Dedifferentiated amniotic fluid mesenchymal stem cell (primary cell): ENCODE measurements around the gene MAML1.
A peak's percentile ranks its signal among the peaks of the same experiment; 100 is the strongest.
"Not testable (repeated sequence)": the region's sequence is repeated elsewhere in the genome, so short reads cannot be mapped to it uniquely, and the experiment has no call there.

Experiments
- DNase-seq: peaks from one replicate; pipeline ENCODE4 v3.0.0-alpha.2; 2016; ENCODE audit errors: extremely low spot score

The MAML1 gene

GRCh38 chr5:179732412-179732917 is at the start of gene MAML1:
Gene MAML1 (plus strand): TSS chr5:179732822. CDS start chr5:179733113, 291 bp downstream.
- peak; percentile 100 for DNase-seq

- not testable (repeated sequence) for DNase-seq
Observed at GRCh38 chr5:179689212-179689611, 43.4 kb upstream of the MAML1 start.

GRCh38 chr5:179694561-179694960 is 38.1 kb upstream of the MAML1 start:
- no peak for DNase-seq

DNA sequence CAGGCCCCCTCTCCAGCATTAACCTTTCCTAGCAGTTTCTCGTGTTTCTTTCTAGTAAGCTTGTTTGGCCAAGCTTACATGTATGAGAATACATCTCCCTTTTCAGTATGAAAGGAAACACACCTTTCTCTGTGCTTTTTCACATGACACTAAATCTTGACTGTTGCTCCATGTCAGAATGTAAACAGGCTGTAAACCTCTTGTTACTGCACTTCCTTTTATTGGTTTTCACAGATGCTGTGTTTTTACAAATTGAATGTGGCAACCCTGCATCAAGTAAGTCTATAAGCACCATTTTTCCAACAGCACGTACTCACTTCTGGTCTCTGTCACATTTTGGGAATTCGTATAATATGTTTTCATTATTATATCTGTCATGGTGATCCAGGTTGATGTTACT is 36.0 kb upstream of the MAML1 start:
- DNase-seq: no peak

GRCh38 chr5:179697108-179697507 is 35.5 kb upstream of the MAML1 start:
- DNase-seq: no peak

DNA sequence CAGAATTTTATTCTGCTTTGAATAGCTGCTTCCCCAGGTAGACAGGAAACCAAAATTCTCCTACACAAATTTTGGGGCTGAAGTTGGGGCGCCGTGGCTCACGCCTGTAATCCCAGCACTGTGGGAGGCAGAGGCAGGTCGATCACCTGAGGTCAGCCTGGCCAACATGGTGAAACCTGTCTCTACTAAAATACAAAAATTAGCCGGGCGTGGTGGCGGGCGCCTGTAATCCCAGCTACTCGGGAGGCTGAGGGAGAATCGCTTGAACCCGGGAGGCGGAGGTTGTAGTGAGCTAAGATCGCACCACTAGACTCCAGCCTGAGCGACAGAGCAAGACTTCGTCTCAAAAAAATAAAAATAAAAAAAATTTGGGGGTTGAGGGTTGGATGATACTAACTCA is 35.1 kb upstream of the MAML1 start:
- DNase-seq: not testable (repeated sequence)

DNA sequence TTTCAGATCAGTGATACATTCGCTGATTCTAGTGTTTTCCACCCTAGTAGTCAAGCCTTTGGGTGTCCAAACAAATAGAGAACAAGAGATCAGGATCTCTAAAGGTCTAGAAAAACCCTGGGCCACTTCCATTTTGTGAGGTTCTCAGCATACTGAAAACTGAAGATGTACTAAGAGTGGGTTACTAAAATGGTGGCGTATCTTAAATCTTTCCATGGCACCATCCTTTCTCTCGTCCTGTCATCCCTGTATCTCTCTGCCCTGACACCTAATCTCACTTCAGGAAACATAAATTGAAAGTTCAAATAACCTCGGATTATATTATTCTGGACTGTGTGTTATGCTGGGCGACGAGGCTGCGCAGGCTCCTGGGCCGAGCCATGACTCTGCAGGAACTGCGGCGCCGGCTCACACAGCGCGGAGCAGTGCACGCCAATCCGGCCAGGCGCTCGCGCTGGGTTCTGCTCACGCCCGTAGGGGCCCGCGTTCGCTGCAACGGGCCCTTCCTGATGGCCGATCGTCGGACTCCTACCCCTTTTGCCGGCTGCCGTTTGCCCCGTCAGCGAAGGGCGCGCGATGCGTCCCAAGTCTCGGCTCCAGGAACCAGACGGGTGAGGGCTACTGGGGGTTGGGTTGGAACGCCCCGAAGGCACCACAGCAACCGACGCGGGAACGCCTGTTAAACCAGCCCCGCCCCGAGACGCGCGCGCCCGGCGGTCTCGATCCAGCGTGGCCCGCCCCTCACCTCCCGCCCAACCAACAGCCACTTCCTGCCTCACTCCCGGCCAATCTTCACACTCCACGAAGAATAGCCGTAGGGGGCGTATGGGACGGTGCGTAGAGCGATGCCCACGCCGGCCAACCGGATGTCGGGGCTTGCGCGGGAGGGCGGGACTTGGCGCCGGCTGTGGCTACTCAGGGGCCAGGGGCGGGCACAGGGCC is 34.4 kb upstream of the MAML1 start:
- DNase-seq: peak; percentile 99

- DNase-seq: no peak
Observed at GRCh38 chr5:179698935-179699615, 33.5 kb upstream of the MAML1 start, which contains the start of gene CANX. Gene CANX (plus strand): TSS chr5:179698967. CDS start chr5:179705682, 6,715 bp downstream.

GRCh38 chr5:179699616-179700237 is 32.9 kb upstream of the MAML1 start:
- DNase-seq: no peak

GRCh38 chr5:179700401-179700918 is 32.2 kb upstream of the MAML1 start:
- no peak for DNase-seq

- DNase-seq: no peak
Observed at GRCh38 chr5:179716286-179716685, 16.3 kb upstream of the MAML1 start.

DNA sequence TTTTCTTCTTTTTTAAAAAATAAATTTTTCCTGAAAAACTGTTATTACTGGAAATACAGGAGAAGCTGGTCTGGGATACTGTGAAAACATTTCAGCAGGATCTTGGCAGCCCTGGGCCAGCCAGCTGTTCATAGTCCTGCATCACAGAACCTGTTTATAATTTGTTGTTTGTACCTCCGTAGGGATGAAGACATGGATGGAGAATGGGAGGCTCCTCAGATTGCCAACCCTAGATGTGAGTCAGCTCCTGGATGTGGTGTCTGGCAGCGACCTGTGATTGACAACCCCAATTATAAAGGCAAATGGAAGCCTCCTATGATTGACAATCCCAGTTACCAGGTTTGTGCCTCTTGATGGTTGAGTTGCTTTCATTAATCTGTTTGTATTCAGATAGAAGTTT is 12.4 kb upstream of the MAML1 start:
- no peak for DNase-seq

DNA sequence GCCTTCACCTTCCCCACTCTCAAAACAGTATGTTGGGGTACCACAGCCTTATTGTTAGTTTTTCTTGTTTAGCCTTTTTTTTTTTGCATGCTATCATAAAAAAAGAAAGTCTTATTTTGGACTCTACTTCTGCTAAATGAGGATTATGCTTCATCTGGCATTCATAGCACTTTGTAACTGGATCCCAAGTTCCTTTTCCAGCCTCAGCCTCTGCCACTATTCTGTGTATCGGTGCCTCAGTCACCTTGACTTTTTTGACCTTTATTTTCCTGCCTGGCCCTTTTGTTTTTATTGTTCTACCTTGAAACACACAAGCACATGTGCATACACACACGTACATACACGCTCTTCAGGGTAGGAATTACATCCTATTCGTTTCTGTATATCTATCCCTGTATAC is 8.5 kb upstream of the MAML1 start:
- DNase-seq: no peak

DNA sequence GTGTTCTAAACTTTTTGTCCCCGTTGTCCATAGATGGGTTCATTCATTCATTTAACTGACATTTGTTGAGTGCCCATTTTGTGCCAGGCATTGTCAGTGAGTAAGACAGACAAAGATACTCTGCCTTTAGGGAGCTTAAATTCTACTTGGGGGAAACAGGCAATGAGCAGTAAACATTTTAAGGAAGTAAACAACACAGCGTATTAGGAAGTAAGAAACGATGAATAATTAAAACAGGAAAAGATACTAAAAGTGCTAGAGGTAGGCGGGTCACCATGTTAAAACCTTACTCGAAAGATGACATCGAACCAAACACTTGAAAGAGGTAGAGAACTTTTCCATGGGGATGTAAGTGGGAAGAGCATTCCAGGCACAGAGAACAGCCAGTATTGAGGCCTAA is 5.5 kb upstream of the MAML1 start:
- DNase-seq: no peak

GRCh38 chr5:179729303-179729702 is 3.3 kb upstream of the MAML1 start:
- no peak for DNase-seq

DNA sequence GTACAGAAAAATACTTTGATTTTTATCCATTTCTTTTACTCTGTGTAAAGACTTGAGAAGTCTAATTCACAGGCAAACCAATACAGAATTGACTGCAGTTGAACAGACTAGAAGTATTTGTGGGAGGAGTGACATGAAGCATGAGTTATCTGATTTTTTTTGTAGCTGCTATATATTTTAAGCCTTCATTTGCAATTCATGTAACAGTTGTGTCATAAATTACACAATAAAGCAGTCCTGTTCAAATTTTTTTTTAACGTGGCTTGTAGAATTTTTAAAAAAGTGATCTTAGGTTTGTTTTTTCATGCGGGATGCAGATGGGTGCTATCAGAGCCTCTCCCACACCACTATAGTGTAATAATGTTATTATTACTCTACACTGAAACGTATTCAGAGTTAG is 2.9 kb upstream of the MAML1 start:
- no peak for DNase-seq

- DNase-seq: no peak
Observed at GRCh38 chr5:179730356-179730755, 2.3 kb upstream of the MAML1 start.

DNA sequence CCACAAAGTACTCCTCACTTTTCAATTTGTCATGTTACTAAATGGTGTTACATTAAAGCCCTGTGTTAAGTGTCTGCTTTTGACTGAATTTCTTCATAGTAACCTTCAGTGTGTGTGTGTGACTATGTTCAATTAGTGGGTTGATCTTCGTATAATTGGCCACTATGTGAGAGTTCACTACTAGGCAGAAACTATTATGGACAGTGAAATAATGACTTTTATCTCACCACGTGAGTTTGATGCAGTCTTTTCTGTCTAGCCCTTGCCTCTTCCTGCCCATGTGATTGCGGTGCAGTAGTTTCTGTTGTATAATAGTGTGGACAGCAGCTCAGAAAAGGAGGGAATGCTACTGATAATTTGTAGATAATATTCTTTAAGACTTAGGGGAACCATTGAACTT is 1.8 kb upstream of the MAML1 start:
- DNase-seq: no peak

- peak; percentile 47 for DNase-seq
Observed at GRCh38 chr5:179731791-179732411, 721 bp upstream of the MAML1 start.

DNA sequence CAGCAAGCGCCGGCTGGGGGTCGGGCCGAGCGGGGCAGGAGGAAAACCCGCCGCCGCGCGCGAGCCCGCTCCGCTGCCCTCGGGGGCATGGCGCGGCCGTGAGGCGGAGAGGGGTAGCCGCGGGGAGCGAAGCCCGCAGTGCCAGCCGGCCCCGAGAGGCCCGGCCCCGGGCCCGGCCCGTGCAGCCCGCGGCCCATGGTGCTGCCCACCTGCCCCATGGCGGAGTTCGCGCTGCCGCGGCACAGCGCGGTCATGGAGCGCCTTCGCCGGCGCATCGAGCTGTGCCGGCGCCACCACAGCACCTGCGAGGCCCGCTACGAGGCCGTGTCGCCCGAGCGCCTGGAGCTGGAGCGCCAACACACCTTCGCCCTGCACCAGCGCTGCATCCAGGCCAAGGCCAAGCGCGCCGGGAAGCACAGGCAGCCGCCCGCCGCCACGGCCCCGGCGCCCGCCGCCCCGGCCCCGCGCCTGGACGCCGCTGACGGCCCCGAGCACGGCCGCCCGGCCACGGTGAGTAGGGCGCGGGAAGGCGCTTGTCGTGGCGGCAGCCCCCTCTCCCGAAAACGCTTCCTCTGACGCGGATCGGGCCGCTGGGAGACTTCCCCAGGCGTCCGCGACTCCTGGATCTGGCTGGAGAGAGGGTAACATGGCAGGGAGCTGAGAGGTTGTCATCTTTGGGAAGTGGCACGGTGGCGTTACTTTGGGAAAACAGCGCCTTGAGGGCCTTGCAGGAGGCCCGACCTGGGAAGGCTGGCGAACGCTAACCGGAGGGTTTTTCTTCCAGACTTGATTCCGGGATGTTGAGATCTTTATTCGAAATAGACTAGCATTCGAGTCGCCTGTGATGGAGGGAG is 523 bp downstream of the MAML1 start:
- DNase-seq: no peak

- DNase-seq: no peak
Observed at GRCh38 chr5:179733772-179734126, 1.1 kb downstream of the MAML1 start.
